ENCODE measurements around the gene EYA2. TPM values are rescaled to one million over a fixed set of nuclear protein-coding genes. Genes with fewer than 3 reads are reported as not detected.

Gene EYA2
- total RNA-seq, 1 experiment from 2014 or later: 0.74 TPM

GRCh38 chr20:46883892-46884291, 10.8 kb upstream of the EYA2 start:
- Mint-ChIP-seq H3K36me3 (ENCODE audit: insufficient read depth in 1 of 3, low read depth in 3 of 3) (no peaks in the 10 kb centered on the region), H3K4me3 (no peak overlapping the region), H3K27ac (no peak overlapping the region), H3K4me1 (peaks cover 11 to 14% of the 10 kb centered on the region in 2 experiments), H3K27me3 (ENCODE audit: low read depth) (peaks cover 14% of the 10 kb centered on the region), H3K9me3 (no peaks in the 10 kb centered on the region; a peak in 1 of 5 replicates)
- Histone ChIP-seq H2BK15ac (ENCODE audit: low read depth, low read length) (no peak overlapping the region), H2AFZ (ENCODE audit: low read length) (no peak overlapping the region), H3K4me2 (ENCODE audit: insufficient read depth, insufficient read length, low read length) (no peak overlapping the region), H3K9me3 (ENCODE audit: control insufficient read depth, low read depth, low read length) (no peaks in the 10 kb centered on the region), H2BK12ac (ENCODE audit: insufficient read length, low read depth, low read length) (no peak overlapping the region), H2AK5ac (ENCODE audit: insufficient read length, low read length) (no peak overlapping the region), H3K4me1 (ENCODE audit: insufficient read depth, low read length) (no peaks in the 10 kb centered on the region; the same call in 1 of the 2 replicates), H3K27me3 (ENCODE audit: insufficient read depth, low read length) (no peaks in the 10 kb centered on the region), H4K20me1 (ENCODE audit: control insufficient read depth, insufficient read depth, insufficient read length) (no peaks in the 10 kb centered on the region), H2BK120ac (ENCODE audit: low read depth, low read length, poor library complexity, severe bottlenecking) (no peak overlapping the region), H3K9ac (ENCODE audit: extremely low read depth, insufficient read length, low read length) (no peak overlapping the region), H3K79me1 (ENCODE audit: insufficient read depth, low read depth, low read length, poor library complexity, severe bottlenecking) (no peaks in the 10 kb centered on the region), H2BK20ac (ENCODE audit: low read depth, low read length, poor library complexity, severe bottlenecking) (no peak overlapping the region), H3K4ac (ENCODE audit: low read depth, low read length) (no peak overlapping the region), H3K14ac (ENCODE audit: insufficient read depth, low read length) (no peak overlapping the region), H3K18ac (ENCODE audit: insufficient read length, low read depth, low read length) (no peak overlapping the region), H3K56ac (ENCODE audit: insufficient read length, low read depth, low read length) (no peak overlapping the region), H3T11ph (ENCODE audit: low read length) (no peak overlapping the region), H4K5ac (ENCODE audit: insufficient read length, low read depth, low read length) (no peak overlapping the region), H3K23me2 (ENCODE audit: insufficient read length, low read depth, low read length, poor library complexity, severe bottlenecking) (no peaks in the 10 kb centered on the region), H3K27ac (ENCODE audit: insufficient read length, low read depth, low read length) (no peak overlapping the region), H4K91ac (ENCODE audit: insufficient read length, low read depth, low read length) (no peak overlapping the region), H3K79me2 (ENCODE audit: insufficient read depth, low read length) (no peaks in the 10 kb centered on the region), H2BK5ac (ENCODE audit: insufficient read length, low read length) (no peak overlapping the region), H3K23ac (ENCODE audit: insufficient read length, low read depth, low read length) (no peak overlapping the region), H4K8ac (replicated peaks; ENCODE audit: insufficient read length, low read depth, low read length) (no peak overlapping the region)
- no peak for DNase-seq
- TF ChIP-seq CTCF (conservative IDR thresholded peaks at IDR 0.05): no peak
- WGBS (ENCODE audit: extremely low coverage, insufficient read length, low lambda C conversion rate): no CpG with 5 or more reads among the region's 6 CpGs
